ENCODE measurements around the gene MPP3. TPM values are rescaled to one million over a fixed set of nuclear protein-coding genes. Genes with fewer than 3 reads are reported as not detected.
A peak's percentile ranks its signal among the peaks of the same experiment; 100 is the strongest.

MPP3 gene
- total and polyA plus RNA-seq, 3 donors from 2014 or later, result 5.9 to 18.2 (median 16.7) TPM

- no peaks in the 10 kb centered on the region for H3K4me1 ChIP-seq
- no peak for TF ChIP-seq CTCF (IDR thresholded peaks at IDR 0.05)
- H3K27ac ChIP-seq, result no peak overlapping the region
- H3K9me3 ChIP-seq, result no peaks in the 10 kb centered on the region
- intact Hi-C loops (cut with DNase I; ENCODE audit: low total_unique reads), result no loop called here
- no peaks in the 10 kb centered on the region for H3K27me3 ChIP-seq
- no peaks in the 10 kb centered on the region for H3K36me3 ChIP-seq (ENCODE audit: low read depth, missing control alignments)
- H3K4me3 ChIP-seq, result peak overlapping the region in 1 of 2 donors; percentile 13
- no peak for DNase-seq
- WGBS, 2 donors, result 73 to 75% methylated on average over 1 of the region's 1 CpG
These were observed 43.5 kb downstream of the MPP3 start for GRCh38 chr17:43789482-43789881.

- no peaks in the 10 kb centered on the region for H3K4me1 ChIP-seq
- H3K4me3 ChIP-seq, result peak overlapping the region in 1 of 2 donors; percentile 13
- DNase-seq, result no peak
- TF ChIP-seq CTCF (IDR thresholded peaks at IDR 0.05), result no peak
- TF ChIP-seq POLR2A (IDR thresholded peaks at IDR 0.05), result no peak
- WGBS, 2 donors, result 59 to 60% methylated on average over 5 of the region's 5 CpGs
- H3K27ac ChIP-seq, result no peak overlapping the region
- no peaks in the 10 kb centered on the region for H3K9me3 ChIP-seq
- intact Hi-C loops (cut with DNase I; ENCODE audit: low total_unique reads), result no loop called here
- no peaks in the 10 kb centered on the region for H3K36me3 ChIP-seq (ENCODE audit: low read depth, missing control alignments)
- H3K27me3 ChIP-seq, result no peaks in the 10 kb centered on the region
These were observed 44.4 kb downstream of the MPP3 start for GRCh38 chr17:43788540-43788939.

GRCh38 chr17:43787728-43788127 is 45.2 kb downstream of the MPP3 start:
- no peaks in the 10 kb centered on the region for H3K4me1 ChIP-seq
- H3K36me3 ChIP-seq (ENCODE audit: low read depth, missing control alignments), result no peaks in the 10 kb centered on the region
- intact Hi-C loops (cut with DNase I; ENCODE audit: low total_unique reads), result no loop called here
- H3K9me3 ChIP-seq, result no peaks in the 10 kb centered on the region
- no peaks in the 10 kb centered on the region for H3K27me3 ChIP-seq
- DNase-seq, result no peak
- 85 to 86% methylated on average over 2 of the region's 2 CpGs for WGBS, 2 donors
- H3K27ac ChIP-seq, result no peak overlapping the region
- no peak overlapping the region for H3K4me3 ChIP-seq
- TF ChIP-seq CTCF (IDR thresholded peaks at IDR 0.05), result no peak
- TF ChIP-seq POLR2A (IDR thresholded peaks at IDR 0.05), result no peak

- TF ChIP-seq CTCF (IDR thresholded peaks at IDR 0.05) (no peak), POLR2A (IDR thresholded peaks at IDR 0.05) (no peak)
- Histone ChIP-seq H3K4me3 (no peak overlapping the region), H3K4me1 (peaks cover 7% of the 10 kb centered on the region), H3K27ac (no peak overlapping the region), H3K9me3 (no peaks in the 10 kb centered on the region), H3K36me3 (ENCODE audit: low read depth, missing control alignments) (no peaks in the 10 kb centered on the region), H3K27me3 (no peaks in the 10 kb centered on the region)
- 86 to 87% methylated on average over 5 of the region's 5 CpGs for WGBS, 2 donors
- DNase-seq, result no peak
- intact Hi-C loops (cut with DNase I; ENCODE audit: low total_unique reads), result no loop called here
These were observed 48.3 kb downstream of the MPP3 start for GRCh38 chr17:43784628-43785101.

- TF ChIP-seq CTCF (IDR thresholded peaks at IDR 0.05), result no peak
- no peak for TF ChIP-seq POLR2A (IDR thresholded peaks at IDR 0.05)
- 61 to 67% methylated on average over 2 of the region's 2 CpGs for WGBS, 2 donors
- no peak overlapping the region for H3K4me3 ChIP-seq
- no peak overlapping the region for H3K27ac ChIP-seq
- intact Hi-C loops (cut with DNase I; ENCODE audit: low total_unique reads), result no loop called here
- H3K4me1 ChIP-seq, result peaks cover 13% of the 10 kb centered on the region
- no peak for DNase-seq
- H3K36me3 ChIP-seq (ENCODE audit: low read depth, missing control alignments), result no peaks in the 10 kb centered on the region
- H3K27me3 ChIP-seq, result no peaks in the 10 kb centered on the region
- H3K9me3 ChIP-seq, result no peaks in the 10 kb centered on the region
These were observed 48.9 kb downstream of the MPP3 start for GRCh38 chr17:43784068-43784467.

All from testis (tissue), 3 donors.